ENCODE measurements around the gene FHIT.

FHIT gene

GRCh38 chr3:60009931-60010478, 1241.2 kb downstream of the FHIT start:
- no peak for DNase-seq

- no peak for DNase-seq
Measured at GRCh38 chr3:60001369-60001768, 1249.9 kb downstream of the FHIT start.

- no peak for DNase-seq
Measured at GRCh38 chr3:60000311-60001105, 1250.7 kb downstream of the FHIT start.

GRCh38 chr3:59998058-59998457, 1253.2 kb downstream of the FHIT start:
- no peak for DNase-seq

GRCh38 chr3:59997583-59997982, 1253.7 kb downstream of the FHIT start:
- DNase-seq, result no peak

GRCh38 chr3:59996056-59996455, 1255.2 kb downstream of the FHIT start:
- no peak for DNase-seq

- no peak for DNase-seq
Measured at GRCh38 chr3:59995563-59995962, 1255.7 kb downstream of the FHIT start.

GRCh38 chr3:59994732-59995304, 1256.4 kb downstream of the FHIT start:
- DNase-seq, result no peak

GRCh38 chr3:59992578-59992977, 1258.7 kb downstream of the FHIT start:
- DNase-seq, result no peak

GRCh38 chr3:59990915-59991314, 1260.3 kb downstream of the FHIT start:
- DNase-seq, result no peak

- no peak for DNase-seq
Measured at GRCh38 chr3:59982510-59982909, 1268.7 kb downstream of the FHIT start.

GRCh38 chr3:59981377-59981776, 1269.9 kb downstream of the FHIT start:
- DNase-seq, result peak; percentile 32

GRCh38 chr3:59980576-59980975, 1270.7 kb downstream of the FHIT start:
- DNase-seq, result no peak

- no peak for DNase-seq
Measured at GRCh38 chr3:59979542-59979941, 1271.7 kb downstream of the FHIT start.

- peak; percentile 9 for DNase-seq
Measured at GRCh38 chr3:59978979-59979378, 1272.3 kb downstream of the FHIT start.

GRCh38 chr3:59970796-59971195, 1280.5 kb downstream of the FHIT start:
- DNase-seq, result no peak

GRCh38 chr3:59970376-59970775, 1280.9 kb downstream of the FHIT start:
- no peak for DNase-seq

GRCh38 chr3:59968513-59969045, 1282.7 kb downstream of the FHIT start:
- no peak for DNase-seq

- no peak for DNase-seq
Measured at GRCh38 chr3:59963676-59964075, 1287.6 kb downstream of the FHIT start.

GRCh38 chr3:59957150-59957549, 1294.1 kb downstream of the FHIT start:
- no peak for DNase-seq

- DNase-seq, result no peak
Measured at GRCh38 chr3:59953104-59953503, 1298.1 kb downstream of the FHIT start.

GRCh38 chr3:59949311-59949710, 1301.9 kb downstream of the FHIT start:
- DNase-seq, result no peak

- DNase-seq, result no peak
Measured at GRCh38 chr3:59946401-59946800, 1304.9 kb downstream of the FHIT start.

GRCh38 chr3:59940718-59941117, 1310.5 kb downstream of the FHIT start:
- DNase-seq, result no peak

Data from central memory CD4-positive, alpha-beta T cell (primary cell).